Neural cell (in vitro differentiated cells): ENCODE results near the gene C5.

Experiments used
- CTCF ChIP-seq: fragments of 450-650 bp; IDR thresholded peaks from 2 replicates; pipeline ENCODE4 v1.5.1; 2014; ENCODE audit warnings: antibody characterized with exemption, mild to moderate bottlenecking, moderate library complexity; ENCODE audit not compliant: poor library complexity, severe bottlenecking
- MXI1 ChIP-seq: fragments of 450-650 bp; conservative IDR thresholded peaks from 2 replicates; pipeline ENCODE4 v1.6.1; 2014; ENCODE audit warnings: antibody characterized with exemption, mild to moderate bottlenecking; ENCODE audit not compliant: poor library complexity, severe bottlenecking
- POLR2AphosphoS5 ChIP-seq: IDR thresholded peaks from 2 replicates; pipeline ENCODE4 v1.6.1; 2012
- RAD21 ChIP-seq: fragments of 450-650 bp; conservative IDR thresholded peaks from 2 replicates; pipeline ENCODE4 v1.6.1; 2014; ENCODE audit warnings: antibody characterized with exemption, mild to moderate bottlenecking, moderate library complexity
- REST ChIP-seq: IDR thresholded peaks from 2 replicates; pipeline ENCODE4 v1.6.1; 2012; ENCODE audit warnings: borderline replicate concordance

GRCh38 chr9:120961936-120962335 is 88.1 kb downstream of the C5 start:
- TF ChIP-seq CTCF = no peak
- TF ChIP-seq POLR2AphosphoS5 = no peak
- TF ChIP-seq RAD21 = no peak
- TF ChIP-seq MXI1 = no peak
- TF ChIP-seq REST = no peak
